Esophagus (tissue), 2 donors: ENCODE results near the gene NPY5R. TPM values are rescaled to one million over a fixed set of nuclear protein-coding genes. Genes with fewer than 3 reads are reported as not detected.

ENCODE experiments used
- H3K27ac ChIP-seq, 2 donors: one replicate each; pipeline ENCODE4 v1.5.1; 2013; ENCODE audit warnings: low read depth in 2 of 2, mild to moderate bottlenecking in 2 of 2, inconsistent platforms in 1 of 2, low read length in 1 of 2, moderate library complexity in 1 of 2
- H3K27me3 ChIP-seq, 2 donors: one replicate each; pipeline ENCODE4 v1.6.1; 2013; ENCODE audit warnings: low read length in 2 of 2, control low read depth in 1 of 2, mild to moderate bottlenecking in 1 of 2; ENCODE audit not compliant: insufficient read depth in 2 of 2, control insufficient read depth in 1 of 2
- H3K36me3 ChIP-seq, 2 donors: one replicate each; pipeline ENCODE4 v1.6.1; 2013; ENCODE audit warnings: low read length in 1 of 2; ENCODE audit not compliant: control insufficient read depth in 2 of 2, insufficient read depth in 2 of 2
- H3K4me1 ChIP-seq, 2 donors: one replicate each; pipeline ENCODE4 v1.6.1; 2013; ENCODE audit warnings: low read length in 1 of 2; ENCODE audit not compliant: control insufficient read depth in 2 of 2, insufficient read depth in 2 of 2
- H3K4me3 ChIP-seq, 2 donors: one replicate each; pipeline ENCODE4 v1.5.1; 2013; ENCODE audit warnings: low read length in 2 of 2, mild to moderate bottlenecking in 2 of 2, low read depth in 1 of 2, moderate library complexity in 1 of 2
- H3K9me3 ChIP-seq, 2 donors: one replicate each; pipeline ENCODE4 v1.6.1; 2013; ENCODE audit warnings: mild to moderate bottlenecking in 2 of 2, low read depth in 1 of 2, low read length in 1 of 2, moderate library complexity in 1 of 2; ENCODE audit not compliant: control insufficient read depth in 2 of 2, insufficient read depth in 1 of 2
- WGBS, 2 donors: extraction: QIAGEN DNeasy Blood & Tissue Kit; methylation state at CpG; one replicate each; pipeline ENCODE4 v1.1.7; 2013; 5-methylcytosine and 5-hydroxymethylcytosine counted together
- polyA plus RNA-seq, 2 donors: library from polyadenylated mRNA; stranded (reverse); fragments of 200-250 nt; gene quantifications; one replicate each; pipeline ENCODE4 v1.2.3, GENCODE V29; 2013
- donor health status: healthy with polysubstance abuse.
- donor health status: Bipolar disorder and iron deficiency.

Gene NPY5R
- polyA plus RNA-seq, 2 donors = 0.04 TPM; not detected in 1

DNA sequence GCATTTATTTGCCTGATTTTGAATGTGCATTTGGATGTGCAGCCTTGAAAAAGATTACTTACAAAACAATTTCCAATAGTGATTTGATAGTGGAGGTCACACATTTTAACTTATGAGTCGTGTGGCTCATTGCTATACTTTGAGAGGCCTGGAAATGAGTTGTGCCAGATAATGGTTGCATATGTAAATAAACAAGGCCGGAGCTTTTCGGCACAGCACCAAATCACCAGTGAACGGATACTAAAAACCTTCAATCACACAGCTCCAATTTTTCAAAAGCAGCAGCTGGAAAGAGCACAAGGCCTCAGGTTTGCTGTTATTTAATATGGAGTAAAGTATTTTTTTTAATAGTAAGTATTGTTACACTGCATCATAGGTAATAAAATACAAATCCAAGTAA lies 57.2 kb downstream of the NPY5R start:
- Histone ChIP-seq H3K9me3 (no peaks in the 10 kb centered on the region), H3K36me3 (no peaks in the 10 kb centered on the region), H3K4me3 (no peak overlapping the region), H3K27me3 (no peaks in the 10 kb centered on the region), H3K4me1 (no peaks in the 10 kb centered on the region), H3K27ac (no peak overlapping the region)
- 45 to 58% methylated on average over 4 of the region's 4 CpGs for WGBS, 2 donors

Other genes starting within 250 kb of the NPY5R start
- gene NAF1, start 177.0 kb upstream of the NPY5R start, polyA plus RNA-seq = 1 to 10 TPM; 1.6 to 4.7 TPM
- gene NPY1R, start 11.3 kb upstream of the NPY5R start, polyA plus RNA-seq = under 1 TPM; 0.33 to 0.42 TPM
- gene TKTL2, start 129.9 kb downstream of the NPY5R start, polyA plus RNA-seq = not detected
- gene TMA16, start 150.8 kb downstream of the NPY5R start, polyA plus RNA-seq = 10 to 100 TPM in 1 of 2 donors, 1 to 10 TPM in 1; 7.4 to 12.6 TPM